Transverse colon (tissue), 4 donors: ENCODE data around the gene PLCD3.

Experiments used
- POLR2A ChIP-seq: fragments of 450-650 bp; IDR thresholded peaks from one replicate; pipeline ENCODE4 v1.6.1; 2016; ENCODE audit warnings: antibody characterized with exemption, mild to moderate bottlenecking, moderate library complexity
- POLR2AphosphoS5 ChIP-seq, 3 donors: sonication (generic); formaldehyde crosslinking; IDR thresholded peaks; one replicate each; pipeline ENCODE4 v1.6.1; 2016; ENCODE audit warnings: antibody characterized with exemption in 3 of 3
- TF ChIP-seq, protein P1 (sequence below), 5 experiments: fragments of 200-600 bp in 3 of 5; fragments of 450-650 bp in 2 of 5; sonication (generic) in 3 of 5; IDR thresholded peaks; 1 replicate in 2 of 5; 2 replicates in 3 of 5; pipeline ENCODE4 v1.5.1; 2016 to 2017; ENCODE audit warnings: antibody characterized with exemption in 5 of 5, inconsistent platforms in 3 of 5, mild to moderate bottlenecking in 2 of 5, moderate library complexity in 1 of 5

DNA sequence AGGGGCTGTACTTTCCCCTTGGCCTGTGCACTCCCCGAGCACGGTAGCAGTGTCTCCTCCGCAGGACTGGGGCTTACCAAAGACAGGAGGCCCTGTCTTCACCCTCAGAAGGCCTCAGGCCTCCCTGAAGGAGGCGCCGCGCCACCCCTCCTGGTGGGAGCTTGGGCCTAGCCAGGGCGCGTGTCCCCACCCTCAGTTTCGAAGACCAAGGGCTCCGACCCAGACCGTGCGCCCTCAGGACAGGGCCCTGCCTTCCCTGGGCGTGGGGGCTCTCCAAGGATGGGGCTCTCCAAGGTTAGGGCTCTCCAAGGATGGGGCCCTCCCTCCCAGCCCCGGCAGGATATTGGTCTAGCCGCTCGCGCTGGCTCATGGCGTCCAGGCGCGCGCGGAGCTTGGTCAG lies 11.8 kb downstream of the PLCD3 start:
- TF ChIP-seq, protein P1, sequence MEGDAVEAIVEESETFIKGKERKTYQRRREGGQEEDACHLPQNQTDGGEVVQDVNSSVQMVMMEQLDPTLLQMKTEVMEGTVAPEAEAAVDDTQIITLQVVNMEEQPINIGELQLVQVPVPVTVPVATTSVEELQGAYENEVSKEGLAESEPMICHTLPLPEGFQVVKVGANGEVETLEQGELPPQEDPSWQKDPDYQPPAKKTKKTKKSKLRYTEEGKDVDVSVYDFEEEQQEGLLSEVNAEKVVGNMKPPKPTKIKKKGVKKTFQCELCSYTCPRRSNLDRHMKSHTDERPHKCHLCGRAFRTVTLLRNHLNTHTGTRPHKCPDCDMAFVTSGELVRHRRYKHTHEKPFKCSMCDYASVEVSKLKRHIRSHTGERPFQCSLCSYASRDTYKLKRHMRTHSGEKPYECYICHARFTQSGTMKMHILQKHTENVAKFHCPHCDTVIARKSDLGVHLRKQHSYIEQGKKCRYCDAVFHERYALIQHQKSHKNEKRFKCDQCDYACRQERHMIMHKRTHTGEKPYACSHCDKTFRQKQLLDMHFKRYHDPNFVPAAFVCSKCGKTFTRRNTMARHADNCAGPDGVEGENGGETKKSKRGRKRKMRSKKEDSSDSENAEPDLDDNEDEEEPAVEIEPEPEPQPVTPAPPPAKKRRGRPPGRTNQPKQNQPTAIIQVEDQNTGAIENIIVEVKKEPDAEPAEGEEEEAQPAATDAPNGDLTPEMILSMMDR (IDR thresholded peaks at IDR 0.05), result no peak
- TF ChIP-seq POLR2AphosphoS5 (IDR thresholded peaks at IDR 0.05), result no peak
- TF ChIP-seq POLR2A, result no peak
